GM19351 (cell line): Measurements from ENCODE around the gene GNAT1.
"Not testable (repeated sequence)": the region's sequence is repeated elsewhere in the genome, so short reads cannot be mapped to it uniquely, and the experiment has no call there.

Experiments
- ATAC-seq: cut with Tn5 transposase; IDR thresholded peaks from one replicate; pipeline ENCODE4 v1.9.1; 2021; ENCODE audit warnings: mild to moderate bottlenecking, moderate library complexity; ENCODE audit not compliant: unreplicated experiment

Gene GNAT1

GRCh38 chr3:50201573-50202315, 10.3 kb downstream of the GNAT1 start:
- ATAC-seq: no peak

DNA sequence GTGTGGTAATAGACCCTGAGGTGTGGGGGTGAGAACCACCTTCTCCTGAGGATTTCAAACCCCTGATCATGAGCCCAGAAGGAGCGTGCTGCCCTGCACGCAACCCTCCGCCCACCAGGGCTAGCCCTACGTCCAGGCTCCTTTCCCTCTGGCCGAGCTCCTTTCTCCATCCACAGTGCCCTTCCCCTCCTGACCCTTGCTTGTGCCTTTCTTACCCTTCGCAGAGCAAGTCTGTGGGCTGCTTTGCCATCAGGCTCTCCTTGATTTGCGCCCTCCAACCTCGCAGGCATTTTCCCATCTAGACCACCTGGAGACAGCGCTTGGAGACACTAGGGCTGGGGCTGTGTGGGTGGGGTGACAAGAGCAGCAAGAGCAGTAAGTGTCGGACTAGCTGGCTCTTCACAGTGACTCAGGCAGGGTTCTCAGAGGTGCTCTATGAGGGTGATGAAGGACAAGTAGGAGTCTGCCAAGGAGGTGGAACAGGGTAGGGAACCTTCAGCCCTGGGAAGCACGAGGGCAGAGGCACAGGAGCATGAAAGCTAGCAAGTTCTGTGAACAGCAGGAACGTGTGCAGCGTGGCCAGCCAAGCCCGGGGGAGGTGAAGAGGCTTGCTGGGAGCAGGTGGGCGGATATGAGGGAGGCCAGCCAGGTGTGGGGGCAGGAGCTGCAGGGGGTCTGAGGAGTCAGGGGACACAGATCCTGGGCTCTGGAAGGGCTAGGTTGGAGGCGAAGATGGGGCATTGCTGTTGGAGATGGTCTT, 11.1 kb downstream of the GNAT1 start:
- ATAC-seq: no peak

GRCh38 chr3:50203113-50203808, 11.9 kb downstream of the GNAT1 start:
- ATAC-seq: no peak

DNA sequence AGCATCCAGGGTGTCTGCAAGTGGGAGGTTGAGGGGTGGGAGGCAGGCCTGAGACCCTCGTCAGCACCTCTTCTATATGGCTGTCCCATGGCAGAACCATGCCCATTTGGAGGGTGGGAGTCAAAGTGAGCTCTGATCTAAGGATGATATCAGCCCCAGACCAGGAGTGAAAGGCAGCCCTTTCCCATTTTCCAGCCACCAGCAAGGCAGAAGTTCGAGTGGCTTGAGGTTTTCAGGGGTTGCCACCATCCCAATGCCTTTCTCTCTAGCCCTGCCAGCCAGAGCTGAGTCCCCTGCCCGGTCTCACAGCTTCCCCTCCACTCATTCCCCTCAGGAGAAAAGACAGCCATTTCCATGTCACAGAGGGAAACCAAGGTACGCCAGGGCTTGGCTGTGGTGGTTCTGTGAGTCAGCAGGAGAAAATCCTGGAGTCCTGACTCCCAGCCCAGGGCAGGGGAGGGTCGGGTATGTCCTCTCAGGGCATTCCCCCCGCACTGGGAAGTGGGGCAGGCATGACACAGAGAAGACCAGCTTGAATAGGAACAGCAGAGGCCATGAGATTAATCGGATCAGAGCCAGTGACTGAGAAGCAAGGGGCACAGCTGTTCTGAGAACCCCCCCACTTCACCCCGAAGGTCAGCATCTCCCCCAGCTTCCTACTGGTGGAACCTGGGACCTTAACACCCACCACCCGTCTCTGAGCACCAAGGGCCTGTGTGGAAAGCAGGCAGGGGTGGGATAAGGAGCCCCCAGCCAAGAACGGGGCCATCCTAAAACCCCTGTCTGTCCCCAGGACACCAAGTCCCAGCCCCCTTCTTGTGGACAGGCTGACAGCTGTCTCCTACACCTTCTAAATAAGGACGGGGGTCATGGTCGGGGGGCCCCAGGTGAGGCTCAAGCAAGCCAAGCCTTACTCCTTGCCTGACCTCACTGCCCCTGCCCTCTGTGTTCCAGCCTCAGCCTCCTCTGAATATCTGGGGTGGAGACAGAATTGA, 12.7 kb downstream of the GNAT1 start:
- ATAC-seq: no peak

GRCh38 chr3:50204804-50205412, 13.5 kb downstream of the GNAT1 start, which contains the start of gene SLC38A3:
Gene SLC38A3 (plus strand): TSS chr3:50205271. CDS start chr3:50214200, 8,929 bp downstream.
- ATAC-seq: no peak

GRCh38 chr3:50205413-50206276, 14.2 kb downstream of the GNAT1 start:
- ATAC-seq: no peak

GRCh38 chr3:50207359-50208042, 16.1 kb downstream of the GNAT1 start:
- no peak for ATAC-seq

DNA sequence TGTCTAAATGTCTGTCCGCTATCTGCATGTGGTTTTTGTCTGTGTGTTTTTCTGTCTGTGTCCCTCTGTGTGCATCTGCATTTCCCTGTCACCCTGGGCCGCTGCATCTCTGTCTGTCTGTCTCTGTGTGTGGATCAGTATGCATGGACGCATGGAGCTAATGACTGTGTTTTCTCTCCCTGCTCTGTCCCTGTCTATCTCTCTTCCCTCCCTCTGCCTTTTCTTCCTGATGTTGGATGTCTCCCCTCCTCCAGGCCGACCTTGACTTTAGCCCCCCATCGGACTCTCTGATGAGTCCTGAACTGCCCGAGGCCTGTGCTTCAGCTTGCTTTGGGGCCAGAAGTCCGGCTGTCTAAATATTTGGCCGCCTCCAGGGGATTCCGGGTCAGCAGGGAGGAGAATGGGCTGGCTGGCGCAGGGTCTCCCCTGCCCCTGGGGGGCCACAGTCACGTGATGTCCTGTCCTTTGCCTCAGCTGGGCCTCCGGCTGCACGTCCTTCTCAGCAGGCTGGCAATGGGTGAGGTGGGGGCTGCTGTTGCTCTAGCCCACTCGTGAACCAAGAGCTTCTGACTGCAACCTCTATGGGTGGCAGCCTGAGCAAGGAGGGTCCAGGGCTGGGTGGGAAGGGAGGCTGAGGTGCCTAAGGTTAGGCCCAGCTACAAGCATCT, 17.4 kb downstream of the GNAT1 start:
- ATAC-seq: no peak

DNA sequence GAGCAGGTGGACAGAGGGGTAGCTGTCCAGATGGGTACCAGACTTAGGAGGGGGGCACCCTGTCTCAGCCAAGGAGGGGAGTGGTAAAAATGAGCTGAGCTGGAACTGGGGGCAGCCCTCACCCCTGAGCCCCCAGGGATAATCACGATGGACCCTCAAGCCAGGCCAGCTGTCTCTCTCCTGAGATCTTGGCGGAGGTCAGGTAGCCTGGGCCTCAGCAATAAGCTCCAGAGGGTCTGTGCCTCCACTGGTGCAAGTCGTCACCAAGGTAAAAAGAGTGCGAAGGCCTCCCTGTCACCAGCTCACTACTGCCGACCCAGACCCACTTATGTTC, 18.7 kb downstream of the GNAT1 start:
- no peak for ATAC-seq

DNA sequence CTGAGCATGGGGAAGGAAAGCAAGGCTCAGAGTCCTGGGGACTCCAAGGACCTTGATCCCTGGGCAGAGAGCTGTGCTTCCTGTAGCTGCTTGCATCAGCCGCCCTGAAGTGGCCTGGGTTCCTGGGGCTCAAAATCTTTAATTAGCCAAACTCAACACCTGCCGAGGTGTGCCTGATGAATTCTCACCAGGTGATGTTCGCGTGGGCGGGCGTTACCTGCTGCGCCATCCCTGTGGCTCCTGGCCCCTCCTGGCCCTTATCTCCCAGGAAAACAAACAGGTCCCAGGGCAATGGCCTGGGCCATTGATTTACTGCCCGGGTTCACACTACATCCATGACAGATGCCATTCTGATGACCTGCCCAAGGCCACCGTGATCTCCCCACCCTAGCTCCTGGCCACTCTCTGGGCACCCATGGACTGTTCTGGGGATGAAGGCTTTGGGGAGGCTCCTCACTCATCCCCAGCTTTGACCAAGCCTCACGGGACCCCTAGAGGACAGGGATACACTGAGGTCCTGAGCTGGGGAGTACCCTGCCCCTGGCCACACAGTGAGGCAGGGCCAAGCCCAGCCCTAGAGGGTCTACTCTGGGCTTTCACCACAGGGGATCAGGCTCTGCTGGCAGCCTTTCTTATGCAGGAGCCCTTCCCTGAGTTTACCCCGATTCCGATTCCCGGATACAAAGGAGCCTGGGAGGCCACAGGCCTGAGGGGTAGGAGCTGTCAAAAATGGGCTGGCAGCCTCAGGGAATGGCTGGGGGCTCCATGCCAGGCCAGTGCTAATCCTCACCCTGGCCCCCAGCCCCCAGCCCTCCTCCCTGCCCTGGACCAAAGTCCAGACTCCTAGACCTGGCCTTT, 19.3 kb downstream of the GNAT1 start:
- ATAC-seq: no peak

DNA sequence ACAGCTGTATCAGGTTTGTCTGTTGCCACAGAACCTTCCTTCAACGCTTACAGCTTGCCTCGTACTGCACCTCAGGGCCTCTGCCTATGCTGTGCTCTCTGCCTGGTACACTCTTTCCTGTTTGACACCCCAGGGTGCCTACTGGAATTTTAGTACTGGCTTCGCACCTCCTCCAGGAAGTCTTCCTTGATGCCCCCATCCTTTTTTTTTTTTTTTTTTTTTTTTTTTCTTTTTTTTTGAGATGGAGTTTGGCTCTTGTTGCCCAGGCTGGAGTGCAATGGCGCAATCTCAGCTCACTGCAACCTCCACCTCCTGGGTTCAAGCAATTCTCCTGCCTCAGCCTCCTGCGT, 19.9 kb downstream of the GNAT1 start:
- not testable (repeated sequence) for ATAC-seq

- ATAC-seq: no peak
Observed at GRCh38 chr3:50211930-50212329, 20.5 kb downstream of the GNAT1 start.

GRCh38 chr3:50212502-50212901, 21.1 kb downstream of the GNAT1 start:
- no peak for ATAC-seq

DNA sequence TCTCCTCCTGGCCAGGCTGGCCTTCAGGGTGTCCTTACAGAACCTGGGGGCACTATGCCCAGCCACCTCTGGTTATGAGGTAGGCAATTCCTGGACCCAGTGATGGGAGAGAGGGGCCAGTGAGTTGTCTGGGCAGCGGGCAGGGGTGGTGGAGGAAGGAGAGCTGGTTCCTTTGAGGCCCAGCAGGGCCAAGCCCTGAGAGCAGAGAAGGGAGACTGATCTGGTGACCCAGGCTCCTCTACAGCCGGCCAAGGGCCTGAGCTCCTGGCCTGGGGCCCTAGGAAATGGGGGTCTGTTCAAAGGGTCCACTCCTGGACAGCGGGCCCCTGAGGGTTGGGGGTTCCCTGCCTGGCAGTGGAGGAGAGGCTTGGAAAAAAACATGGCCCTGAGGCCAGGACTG, 21.6 kb downstream of the GNAT1 start:
- no peak for ATAC-seq

GRCh38 chr3:50213373-50213772, 22.0 kb downstream of the GNAT1 start:
- ATAC-seq: no peak

DNA sequence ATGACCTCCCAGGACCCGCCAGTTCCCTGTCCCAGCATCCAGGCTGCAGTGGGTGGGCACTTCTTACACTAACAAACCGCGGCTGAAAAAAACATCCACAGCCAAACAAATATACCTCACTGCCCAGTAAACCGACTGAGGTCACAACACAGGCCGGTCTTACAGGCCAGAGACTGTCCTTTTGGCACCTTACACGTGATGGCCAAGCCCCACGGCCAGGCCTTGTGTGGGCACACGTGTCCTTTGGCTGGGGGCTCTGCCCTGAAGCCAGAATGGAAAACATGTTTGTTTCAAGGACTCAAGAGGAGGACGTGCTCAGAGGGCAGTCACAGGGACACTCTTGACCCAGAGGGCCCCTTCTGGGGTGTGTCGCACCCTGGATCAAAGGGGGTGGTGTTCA, 23.4 kb downstream of the GNAT1 start:
- ATAC-seq: no peak

- ATAC-seq: no peak
Observed at GRCh38 chr3:50215529-50215928, 24.1 kb downstream of the GNAT1 start.
